PFSK-1 (cell line): ENCODE data around the gene SPINT2.

Source experiments
- FOXP2 ChIP-seq: optimal IDR thresholded peaks from 2 replicates; pipeline ENCODE3; 2011; ENCODE audit warnings: borderline replicate concordance, control low read depth, inconsistent platforms; ENCODE audit not compliant: insufficient read depth; ENCODE audit errors: extremely low read length, extremely low read depth
- POLR2AphosphoS5 ChIP-seq: IDR thresholded peaks from 2 replicates; pipeline ENCODE4 v1.6.1; 2012; ENCODE audit warnings: low read depth, mild to moderate bottlenecking, control low read depth, low read length, moderate library complexity
- SIN3A ChIP-seq: IDR thresholded peaks from 2 replicates; pipeline ENCODE4 v1.6.1; 2012; ENCODE audit warnings: mild to moderate bottlenecking, low read length, moderate library complexity, borderline replicate concordance; ENCODE audit not compliant: insufficient read depth
- TAF1 ChIP-seq: IDR thresholded peaks from 2 replicates; pipeline ENCODE4 v1.6.1; 2012; ENCODE audit warnings: low read length, control low read depth, borderline replicate concordance; ENCODE audit not compliant: insufficient read depth
- TF ChIP-seq, protein P1 (sequence below), 2 experiments: IDR thresholded peaks; 2 replicates each; pipeline versions ENCODE4 v1.6.1 to v1.8.0; 2011 to 2012; ENCODE audit warnings: low read depth in 2 of 2, low read length in 2 of 2, control low read depth in 1 of 2, inconsistent platforms in 1 of 2, mild to moderate bottlenecking in 1 of 2, moderate library complexity in 1 of 2; ENCODE audit not compliant: insufficient read depth in 1 of 2

SPINT2 gene

DNA sequence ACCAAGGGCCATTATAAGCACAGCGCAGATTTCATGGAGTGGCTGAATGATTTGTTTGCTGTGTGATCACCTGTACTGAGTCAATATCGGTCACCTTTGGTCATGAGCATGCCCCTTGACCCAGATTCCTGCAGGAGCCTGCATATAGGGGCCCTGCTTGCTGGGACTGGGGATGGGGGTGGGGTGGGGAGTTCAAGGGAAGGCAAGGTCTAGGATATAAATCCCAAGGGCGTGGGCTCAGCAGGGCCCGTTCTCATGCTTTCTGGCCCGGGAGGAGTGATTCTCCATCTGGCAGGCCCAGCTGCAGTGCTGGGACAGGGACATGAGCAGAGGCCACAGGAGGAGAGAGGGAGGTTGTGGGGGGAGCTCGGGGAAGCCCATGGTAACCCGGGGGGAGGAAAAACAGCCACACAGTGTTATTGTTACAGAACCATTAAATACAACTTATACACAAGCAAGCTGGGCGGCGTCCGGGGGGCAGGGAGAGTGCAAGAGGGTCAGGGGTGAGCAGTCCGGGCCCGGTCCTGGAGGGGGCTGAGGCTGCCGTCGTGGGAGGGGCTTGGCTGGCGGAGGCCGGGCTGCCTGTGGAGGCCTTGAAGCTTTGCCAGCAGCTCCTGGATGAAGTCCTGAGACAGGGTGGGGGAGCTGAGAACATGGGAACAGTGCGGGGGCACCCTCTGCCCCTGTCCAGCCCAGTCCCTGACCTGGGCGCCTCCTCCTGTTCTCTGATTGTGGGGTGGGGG is 13.4 kb upstream of the SPINT2 start:
- TF ChIP-seq TAF1 = no peak
- TF ChIP-seq SIN3A = no peak
- no peak for TF ChIP-seq POLR2AphosphoS5
- TF ChIP-seq FOXP2 = no peak
- TF ChIP-seq, protein P1, sequence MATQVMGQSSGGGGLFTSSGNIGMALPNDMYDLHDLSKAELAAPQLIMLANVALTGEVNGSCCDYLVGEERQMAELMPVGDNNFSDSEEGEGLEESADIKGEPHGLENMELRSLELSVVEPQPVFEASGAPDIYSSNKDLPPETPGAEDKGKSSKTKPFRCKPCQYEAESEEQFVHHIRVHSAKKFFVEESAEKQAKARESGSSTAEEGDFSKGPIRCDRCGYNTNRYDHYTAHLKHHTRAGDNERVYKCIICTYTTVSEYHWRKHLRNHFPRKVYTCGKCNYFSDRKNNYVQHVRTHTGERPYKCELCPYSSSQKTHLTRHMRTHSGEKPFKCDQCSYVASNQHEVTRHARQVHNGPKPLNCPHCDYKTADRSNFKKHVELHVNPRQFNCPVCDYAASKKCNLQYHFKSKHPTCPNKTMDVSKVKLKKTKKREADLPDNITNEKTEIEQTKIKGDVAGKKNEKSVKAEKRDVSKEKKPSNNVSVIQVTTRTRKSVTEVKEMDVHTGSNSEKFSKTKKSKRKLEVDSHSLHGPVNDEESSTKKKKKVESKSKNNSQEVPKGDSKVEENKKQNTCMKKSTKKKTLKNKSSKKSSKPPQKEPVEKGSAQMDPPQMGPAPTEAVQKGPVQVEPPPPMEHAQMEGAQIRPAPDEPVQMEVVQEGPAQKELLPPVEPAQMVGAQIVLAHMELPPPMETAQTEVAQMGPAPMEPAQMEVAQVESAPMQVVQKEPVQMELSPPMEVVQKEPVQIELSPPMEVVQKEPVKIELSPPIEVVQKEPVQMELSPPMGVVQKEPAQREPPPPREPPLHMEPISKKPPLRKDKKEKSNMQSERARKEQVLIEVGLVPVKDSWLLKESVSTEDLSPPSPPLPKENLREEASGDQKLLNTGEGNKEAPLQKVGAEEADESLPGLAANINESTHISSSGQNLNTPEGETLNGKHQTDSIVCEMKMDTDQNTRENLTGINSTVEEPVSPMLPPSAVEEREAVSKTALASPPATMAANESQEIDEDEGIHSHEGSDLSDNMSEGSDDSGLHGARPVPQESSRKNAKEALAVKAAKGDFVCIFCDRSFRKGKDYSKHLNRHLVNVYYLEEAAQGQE (IDR thresholded peaks at IDR 0.05; ENCODE audit: insufficient read depth in 1 of 2, low read depth in 2 of 2, low read length in 2 of 2) = no peak

DNA sequence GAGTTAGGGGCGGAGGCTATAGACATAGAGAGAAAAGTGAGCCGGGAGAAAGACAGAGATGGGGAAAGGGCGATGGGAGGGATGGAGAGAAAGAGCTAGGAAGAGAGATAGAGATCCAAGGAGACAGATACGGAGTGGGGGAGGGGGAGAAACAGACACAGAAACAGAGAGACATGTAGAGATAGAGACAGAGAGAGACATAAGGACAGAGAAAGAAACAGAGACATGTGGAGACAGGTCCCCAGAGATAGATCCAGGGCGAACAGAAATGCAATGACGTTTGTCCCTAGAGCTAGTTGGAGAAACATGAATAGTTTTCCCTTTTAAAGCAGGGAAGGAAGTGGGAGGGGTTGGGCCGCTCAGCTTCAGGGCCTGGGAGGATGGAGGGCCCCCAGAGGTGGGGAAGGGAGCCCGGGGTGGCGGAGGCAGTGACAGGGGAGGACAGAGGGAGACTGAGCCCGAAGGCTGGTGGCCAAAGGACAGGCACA is 12.8 kb upstream of the SPINT2 start:
- TF ChIP-seq SIN3A = no peak
- TF ChIP-seq, protein P1 (IDR thresholded peaks at IDR 0.05; ENCODE audit: insufficient read depth in 1 of 2, low read depth in 2 of 2, low read length in 2 of 2) = no peak
- TF ChIP-seq POLR2AphosphoS5 = no peak
- no peak for TF ChIP-seq TAF1
- TF ChIP-seq FOXP2 = no peak

DNA sequence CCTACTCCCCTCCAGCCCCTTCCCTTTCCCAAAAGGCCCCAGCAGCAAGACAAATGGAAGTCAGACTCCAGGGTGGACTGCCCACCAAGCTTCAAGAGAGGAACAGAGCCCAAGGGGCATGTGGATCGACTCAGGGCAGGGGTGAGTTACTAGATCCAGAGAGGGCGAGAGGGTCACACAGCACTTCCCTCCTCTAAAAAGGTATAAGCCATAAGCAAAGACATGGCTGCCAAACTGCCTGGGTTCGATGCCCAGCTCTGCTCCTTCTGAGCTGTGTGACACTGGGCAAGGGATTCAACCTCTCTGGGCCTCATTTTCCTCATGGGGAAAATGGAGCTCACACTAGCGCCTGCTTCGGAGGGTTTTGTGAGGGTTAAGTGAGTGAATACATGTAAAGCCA is 12.0 kb upstream of the SPINT2 start:
- no peak for TF ChIP-seq TAF1
- TF ChIP-seq POLR2AphosphoS5 = no peak
- no peak for TF ChIP-seq FOXP2
- TF ChIP-seq, protein P1 (IDR thresholded peaks at IDR 0.05; ENCODE audit: insufficient read depth in 1 of 2, low read depth in 2 of 2, low read length in 2 of 2) = no peak
- TF ChIP-seq SIN3A = no peak

DNA sequence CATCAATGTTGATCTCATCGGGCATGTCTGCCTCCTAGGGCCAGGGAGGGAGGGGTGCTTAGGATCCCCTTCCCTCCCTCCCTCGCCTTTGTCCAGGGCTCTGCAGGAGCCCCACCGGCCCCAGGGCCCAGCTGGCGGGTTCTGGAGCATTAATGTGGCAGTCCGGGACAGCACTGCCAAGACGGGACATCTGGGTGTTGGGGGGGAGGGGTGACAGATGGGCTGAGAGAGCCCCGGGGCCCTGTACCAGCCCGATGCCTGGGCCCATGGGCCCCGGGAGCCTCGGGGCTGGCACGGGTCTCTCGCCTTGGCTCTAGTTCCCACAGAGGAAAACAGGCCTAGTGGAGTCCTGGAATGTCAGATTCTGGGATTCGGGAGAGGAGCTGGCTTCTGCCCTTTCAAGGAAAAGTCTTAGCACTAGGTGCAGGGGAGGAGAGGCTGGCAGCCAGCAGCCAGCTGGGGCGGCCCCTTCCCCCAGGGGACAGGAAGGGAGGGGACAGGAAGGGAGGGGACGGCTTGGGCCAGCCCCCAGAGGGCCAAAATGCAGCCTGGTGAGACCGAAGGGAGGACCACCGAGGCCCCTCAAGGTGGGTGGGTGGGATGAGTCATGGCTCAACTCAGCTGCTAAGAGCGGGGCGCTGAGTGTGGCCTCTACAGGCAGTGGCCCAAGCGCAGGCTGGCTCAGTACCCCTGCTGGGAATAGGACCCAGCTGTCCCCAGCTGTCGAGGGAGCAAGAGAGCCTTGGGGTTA is 11.3 kb upstream of the SPINT2 start:
- TF ChIP-seq POLR2AphosphoS5 = no peak

DNA sequence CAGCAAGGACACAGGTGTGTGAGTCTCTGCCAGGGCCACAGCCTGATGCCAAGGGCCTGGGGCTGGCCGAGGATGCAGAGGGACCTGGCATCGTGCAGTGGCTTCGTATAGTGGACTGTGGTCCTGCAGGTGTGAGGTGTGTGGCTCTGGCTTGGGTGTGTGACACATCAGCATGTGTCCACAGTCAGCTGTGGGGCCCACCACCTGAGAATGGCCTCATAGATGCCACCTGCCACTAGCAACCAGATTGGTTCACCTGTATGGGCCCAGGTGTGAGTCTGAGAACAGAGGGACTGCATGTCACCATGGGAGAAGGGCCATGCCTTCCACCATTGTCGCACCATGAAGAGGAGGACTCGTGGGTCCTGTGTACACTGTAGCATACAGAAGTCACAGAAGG is 10.6 kb upstream of the SPINT2 start:
- TF ChIP-seq SIN3A = no peak
- TF ChIP-seq FOXP2 = no peak
- TF ChIP-seq, protein P1 (IDR thresholded peaks at IDR 0.05; ENCODE audit: insufficient read depth in 1 of 2, low read depth in 2 of 2, low read length in 2 of 2) = no peak
- TF ChIP-seq POLR2AphosphoS5 = no peak
- no peak for TF ChIP-seq TAF1
